ENCODE measurements around the gene CASS4. TPM values are rescaled to one million over a fixed set of nuclear protein-coding genes. Genes with fewer than 3 reads are reported as not detected.
A peak's percentile ranks its signal among the peaks of the same experiment; 100 is the strongest.

Gene CASS4
- total RNA-seq, 1 experiment from 2014 or later, result 0.15 TPM

DNA sequence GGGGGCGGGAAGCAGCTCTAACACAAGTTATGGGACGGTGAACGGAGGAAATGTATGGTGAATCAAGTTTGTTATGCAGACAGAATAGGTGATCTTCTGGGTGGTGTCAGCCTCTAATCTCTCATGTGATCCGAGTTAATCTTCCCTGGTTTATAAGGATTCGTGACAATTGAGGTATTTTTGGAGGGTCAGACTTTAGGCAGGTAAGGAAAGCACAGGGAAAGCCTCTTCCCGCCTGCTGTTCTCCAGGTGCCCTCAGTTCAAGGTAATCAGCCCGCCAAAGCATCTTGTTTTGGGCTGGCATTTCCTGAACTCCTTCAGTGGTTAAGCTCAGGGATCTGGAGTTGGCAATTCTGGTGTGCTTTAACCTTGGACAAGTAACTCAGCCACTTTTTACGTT, 18.4 kb upstream of the CASS4 start:
- DNase-seq (ENCODE audit: low read depth, low spot score), result no peak
- ATAC-seq, result no peak
- in situ Hi-C loops (cut with HindIII; ENCODE audit: low pct_unique_long_range_greater_than_20kb, low sequenced_read_pairs), result no loop called here
- POLR2A ChIA-PET, result no interaction called here
- Histone ChIP-seq H3K36me3 (ENCODE audit: control insufficient read depth, insufficient read depth, low read length) (peaks cover 37% of the 10 kb centered on the region), H3K27ac (ENCODE audit: low read length) (peak overlapping the region; percentile 93), H3K4me3 (ENCODE audit: low read depth in 2 of 2, low read length in 2 of 2) (peak overlapping the region; percentile 76 to 98), H3K27me3 (ENCODE audit: control insufficient read depth, insufficient read depth, low read length) (no peaks in the 10 kb centered on the region), H3K9me3 (ENCODE audit: control insufficient read depth, insufficient read depth, low read depth, low read length) (no peaks in the 10 kb centered on the region), H3K4me1 (ENCODE audit: control insufficient read depth, insufficient read depth, low read length) (peaks cover 26% of the 10 kb centered on the region)
- BruUV-seq (replicated peaks), result no TSS peak
- intact Hi-C loops (cut with micrococcal nuclease; ENCODE audit: unreplicated experiment), result no loop called here
- CTCF ChIA-PET, result interaction anchor here (0.7 kb wide), 1 partner anchor 27 kb away, joined by 4 read pairs; no protein-coding TSS in a partner anchor
- no peak for TF ChIP-seq TCF7L2 (IDR thresholded peaks at IDR 0.05; ENCODE audit: low read depth, low read length)
- TF ChIP-seq, protein P1, sequence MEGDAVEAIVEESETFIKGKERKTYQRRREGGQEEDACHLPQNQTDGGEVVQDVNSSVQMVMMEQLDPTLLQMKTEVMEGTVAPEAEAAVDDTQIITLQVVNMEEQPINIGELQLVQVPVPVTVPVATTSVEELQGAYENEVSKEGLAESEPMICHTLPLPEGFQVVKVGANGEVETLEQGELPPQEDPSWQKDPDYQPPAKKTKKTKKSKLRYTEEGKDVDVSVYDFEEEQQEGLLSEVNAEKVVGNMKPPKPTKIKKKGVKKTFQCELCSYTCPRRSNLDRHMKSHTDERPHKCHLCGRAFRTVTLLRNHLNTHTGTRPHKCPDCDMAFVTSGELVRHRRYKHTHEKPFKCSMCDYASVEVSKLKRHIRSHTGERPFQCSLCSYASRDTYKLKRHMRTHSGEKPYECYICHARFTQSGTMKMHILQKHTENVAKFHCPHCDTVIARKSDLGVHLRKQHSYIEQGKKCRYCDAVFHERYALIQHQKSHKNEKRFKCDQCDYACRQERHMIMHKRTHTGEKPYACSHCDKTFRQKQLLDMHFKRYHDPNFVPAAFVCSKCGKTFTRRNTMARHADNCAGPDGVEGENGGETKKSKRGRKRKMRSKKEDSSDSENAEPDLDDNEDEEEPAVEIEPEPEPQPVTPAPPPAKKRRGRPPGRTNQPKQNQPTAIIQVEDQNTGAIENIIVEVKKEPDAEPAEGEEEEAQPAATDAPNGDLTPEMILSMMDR (IDR thresholded peaks at IDR 0.05), result no peak
- TF ChIP-seq, protein P2, sequence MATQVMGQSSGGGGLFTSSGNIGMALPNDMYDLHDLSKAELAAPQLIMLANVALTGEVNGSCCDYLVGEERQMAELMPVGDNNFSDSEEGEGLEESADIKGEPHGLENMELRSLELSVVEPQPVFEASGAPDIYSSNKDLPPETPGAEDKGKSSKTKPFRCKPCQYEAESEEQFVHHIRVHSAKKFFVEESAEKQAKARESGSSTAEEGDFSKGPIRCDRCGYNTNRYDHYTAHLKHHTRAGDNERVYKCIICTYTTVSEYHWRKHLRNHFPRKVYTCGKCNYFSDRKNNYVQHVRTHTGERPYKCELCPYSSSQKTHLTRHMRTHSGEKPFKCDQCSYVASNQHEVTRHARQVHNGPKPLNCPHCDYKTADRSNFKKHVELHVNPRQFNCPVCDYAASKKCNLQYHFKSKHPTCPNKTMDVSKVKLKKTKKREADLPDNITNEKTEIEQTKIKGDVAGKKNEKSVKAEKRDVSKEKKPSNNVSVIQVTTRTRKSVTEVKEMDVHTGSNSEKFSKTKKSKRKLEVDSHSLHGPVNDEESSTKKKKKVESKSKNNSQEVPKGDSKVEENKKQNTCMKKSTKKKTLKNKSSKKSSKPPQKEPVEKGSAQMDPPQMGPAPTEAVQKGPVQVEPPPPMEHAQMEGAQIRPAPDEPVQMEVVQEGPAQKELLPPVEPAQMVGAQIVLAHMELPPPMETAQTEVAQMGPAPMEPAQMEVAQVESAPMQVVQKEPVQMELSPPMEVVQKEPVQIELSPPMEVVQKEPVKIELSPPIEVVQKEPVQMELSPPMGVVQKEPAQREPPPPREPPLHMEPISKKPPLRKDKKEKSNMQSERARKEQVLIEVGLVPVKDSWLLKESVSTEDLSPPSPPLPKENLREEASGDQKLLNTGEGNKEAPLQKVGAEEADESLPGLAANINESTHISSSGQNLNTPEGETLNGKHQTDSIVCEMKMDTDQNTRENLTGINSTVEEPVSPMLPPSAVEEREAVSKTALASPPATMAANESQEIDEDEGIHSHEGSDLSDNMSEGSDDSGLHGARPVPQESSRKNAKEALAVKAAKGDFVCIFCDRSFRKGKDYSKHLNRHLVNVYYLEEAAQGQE (IDR thresholded peaks at IDR 0.05; ENCODE audit: insufficient read depth in 1 of 2, low read depth in 2 of 2, low read length in 1 of 2), result no peak
- no peak for TF ChIP-seq SIN3A (IDR thresholded peaks at IDR 0.05; ENCODE audit: borderline replicate concordance, insufficient read depth, low read depth, low read length)
- no peak for TF ChIP-seq POLR2AphosphoS5 (IDR thresholded peaks at IDR 0.05; ENCODE audit: low read depth, low read length)

DNA sequence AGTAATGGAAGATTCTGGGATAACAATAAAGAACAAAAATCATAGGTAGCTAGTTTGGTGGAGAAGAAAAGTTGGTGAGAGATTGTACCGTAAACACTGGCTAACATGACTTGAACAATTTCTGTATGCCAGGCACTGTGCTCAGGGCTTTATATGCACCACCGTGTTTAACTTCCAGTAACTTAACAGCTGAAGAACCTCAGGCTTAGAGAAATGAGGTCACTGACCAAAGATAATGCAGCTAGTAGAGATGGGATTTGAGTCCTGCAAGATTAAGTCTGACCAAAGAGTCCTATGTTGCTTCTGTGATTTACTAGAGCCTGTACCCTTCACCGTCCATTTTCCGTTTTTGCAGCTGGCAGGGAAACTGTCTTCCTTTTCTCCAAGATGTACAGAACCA, 16.9 kb upstream of the CASS4 start:
- DNase-seq (ENCODE audit: low read depth, low spot score), result no peak
- peaks cover 19% of the 10 kb centered on the region for H3K4me1 ChIP-seq (ENCODE audit: control insufficient read depth, insufficient read depth, low read length)
- POLR2A ChIA-PET, result interaction anchor here (0.6 to 0.7 kb wide), 2 partner anchors 34 to 97 kb away, joined by 3 to 4 read pairs; no protein-coding TSS in a partner anchor
- intact Hi-C loops (cut with micrococcal nuclease; ENCODE audit: unreplicated experiment) (no loop called here), in situ Hi-C loops (cut with HindIII; ENCODE audit: low pct_unique_long_range_greater_than_20kb, low sequenced_read_pairs) (no loop called here)
- no peaks in the 10 kb centered on the region for H3K9me3 ChIP-seq (ENCODE audit: control insufficient read depth, insufficient read depth, low read depth, low read length)
- ATAC-seq, result no peak
- H3K27ac ChIP-seq (ENCODE audit: low read length), result no peak overlapping the region
- TF ChIP-seq, protein P1 (IDR thresholded peaks at IDR 0.05), result no peak
- TF ChIP-seq TCF7L2 (IDR thresholded peaks at IDR 0.05; ENCODE audit: low read depth, low read length) (no peak), POLR2AphosphoS5 (IDR thresholded peaks at IDR 0.05; ENCODE audit: low read depth, low read length) (no peak), SIN3A (IDR thresholded peaks at IDR 0.05; ENCODE audit: borderline replicate concordance, insufficient read depth, low read depth, low read length) (no peak)
- TF ChIP-seq, protein P2 (IDR thresholded peaks at IDR 0.05; ENCODE audit: insufficient read depth in 1 of 2, low read depth in 2 of 2, low read length in 1 of 2), result no peak
- H3K36me3 ChIP-seq (ENCODE audit: control insufficient read depth, insufficient read depth, low read length), result peaks cover 48% of the 10 kb centered on the region
- CTCF ChIA-PET, result interaction anchor here (0.6 kb wide), 1 partner anchor 108 kb away, joined by 10 read pairs; no protein-coding TSS in a partner anchor
- H3K4me3 ChIP-seq (ENCODE audit: low read depth in 2 of 2, low read length in 2 of 2), result no peak overlapping the region
- BruUV-seq (replicated peaks), result no TSS peak
- H3K27me3 ChIP-seq (ENCODE audit: control insufficient read depth, insufficient read depth, low read length), result no peaks in the 10 kb centered on the region

All from Panc1 (cell line).